IPS-18a (cell line): Measurements from ENCODE around the gene DSE.
"Not testable (repeated sequence)": the region's sequence is repeated elsewhere in the genome, so short reads cannot be mapped to it uniquely, and the experiment has no call there.

Experiments
- H3K27ac ChIP-seq: one replicate; pipeline ENCODE4 v1.5.1; 2013; ENCODE audit warnings: low read length
- H3K27me3 ChIP-seq: one replicate; pipeline ENCODE4 v1.6.1; 2013; ENCODE audit warnings: mild to moderate bottlenecking, low read length; ENCODE audit not compliant: control insufficient read depth, insufficient read depth
- H3K36me3 ChIP-seq: one replicate; pipeline ENCODE4 v1.6.1; 2013; ENCODE audit warnings: low read depth, low read length; ENCODE audit not compliant: control insufficient read depth
- H3K4me1 ChIP-seq: one replicate; pipeline ENCODE4 v1.6.1; 2013; ENCODE audit warnings: low read depth, low read length; ENCODE audit not compliant: control insufficient read depth
- H3K4me3 ChIP-seq: one replicate; pipeline ENCODE4 v1.5.1; 2013; ENCODE audit warnings: low read length
- H3K9ac ChIP-seq: one replicate; pipeline ENCODE4 v1.6.1; 2013; ENCODE audit warnings: mild to moderate bottlenecking, low read length, moderate library complexity
- H3K9me3 ChIP-seq: one replicate; pipeline ENCODE4 v1.6.1; 2013; ENCODE audit warnings: low read depth, low read length; ENCODE audit not compliant: control insufficient read depth

Gene DSE

DNA sequence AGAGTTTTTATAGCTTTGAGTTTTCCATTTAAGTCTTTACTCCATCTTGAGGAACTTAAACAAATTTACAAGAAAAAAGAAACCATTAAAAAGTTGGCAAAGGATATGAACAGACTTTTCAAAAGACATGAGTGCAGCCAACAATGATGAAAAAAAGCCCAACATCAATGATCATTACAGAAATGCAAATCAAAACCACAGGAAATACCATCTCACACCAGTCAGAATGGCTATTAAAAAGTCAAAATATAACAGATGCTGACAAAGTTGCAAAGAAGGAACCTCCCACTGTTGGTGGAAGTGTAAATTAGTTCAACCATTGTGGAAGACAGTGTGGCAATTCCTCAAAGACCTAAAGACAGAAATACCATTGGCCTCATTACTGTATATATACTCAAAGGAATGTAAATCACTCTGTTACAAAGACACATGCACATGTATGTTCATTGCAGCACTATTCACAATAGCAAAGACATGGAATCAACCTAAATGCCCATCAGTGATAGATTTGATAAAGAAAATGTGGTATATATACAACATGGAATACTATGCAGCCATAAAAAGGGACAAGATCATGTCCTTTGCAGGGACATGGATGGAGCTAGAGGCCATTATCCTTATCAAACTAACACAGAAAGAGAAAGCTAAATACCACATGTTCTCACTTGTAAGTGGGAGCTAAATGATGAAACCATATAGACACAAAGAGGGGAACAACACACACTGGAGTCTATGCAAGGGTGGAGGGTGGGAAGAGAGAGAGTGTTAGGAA is 35.9 kb upstream of the DSE start:
- not testable (repeated sequence) for H3K4me1 ChIP-seq, H3K27ac ChIP-seq, H3K36me3 ChIP-seq, H3K4me3 ChIP-seq, H3K9ac ChIP-seq, H3K27me3 ChIP-seq, H3K9me3 ChIP-seq

DNA sequence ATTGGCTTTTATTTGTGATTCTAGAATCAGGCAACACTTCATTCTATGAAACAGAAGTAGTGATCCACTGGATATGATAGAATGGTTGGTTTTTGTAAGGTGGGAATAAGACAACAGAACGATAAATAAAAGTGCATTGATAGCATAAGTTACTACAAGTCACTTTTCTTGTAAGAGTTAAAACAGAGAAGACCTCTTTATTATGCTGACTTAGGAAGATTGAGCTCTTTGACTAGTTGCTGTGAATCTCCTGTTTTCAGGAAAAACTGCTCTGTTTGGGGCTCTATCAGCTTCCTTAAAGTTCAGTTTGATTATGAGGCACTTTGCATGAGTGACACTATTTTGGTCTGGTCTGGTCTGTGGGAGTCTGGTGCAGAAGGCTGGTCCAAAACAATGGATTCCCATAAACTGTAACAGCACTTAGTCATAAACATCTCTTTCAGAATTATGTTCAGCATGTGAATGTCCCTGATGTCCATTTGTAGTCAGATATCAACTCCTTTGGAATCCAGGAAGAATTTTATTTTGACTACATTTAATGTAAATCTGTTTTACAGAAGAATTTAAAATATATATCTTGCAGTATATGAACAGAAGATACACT is 35.0 kb upstream of the DSE start:
- no peaks in the 10 kb centered on the region for H3K9me3 ChIP-seq
- no peaks in the 10 kb centered on the region for H3K4me1 ChIP-seq
- no peak overlapping the region for H3K27ac ChIP-seq
- no peak overlapping the region for H3K9ac ChIP-seq
- H3K36me3 ChIP-seq, result no peaks in the 10 kb centered on the region
- no peaks in the 10 kb centered on the region for H3K27me3 ChIP-seq
- no peak overlapping the region for H3K4me3 ChIP-seq

DNA sequence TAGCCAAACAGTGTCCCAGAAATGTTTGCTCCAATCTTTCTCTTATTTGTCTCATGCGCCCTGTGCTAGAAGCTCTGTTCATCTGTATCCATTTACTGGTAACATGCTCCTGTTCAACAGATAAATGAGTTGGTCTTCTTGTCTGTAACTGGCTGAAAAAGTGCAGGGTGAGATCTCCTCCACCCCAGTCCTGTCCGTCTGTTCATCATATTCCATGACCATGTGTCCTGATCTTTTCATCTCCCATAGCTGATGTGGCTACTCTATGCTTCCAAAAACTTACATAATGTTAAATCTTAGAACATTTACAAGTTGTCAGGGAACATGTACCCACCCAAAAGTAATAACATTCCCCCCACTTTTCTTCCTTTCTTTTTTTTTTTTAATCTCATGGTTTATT is 31.8 kb upstream of the DSE start:
- Histone ChIP-seq H3K36me3 (no peaks in the 10 kb centered on the region), H3K27me3 (no peaks in the 10 kb centered on the region), H3K4me3 (no peak overlapping the region), H3K27ac (no peak overlapping the region), H3K9ac (no peak overlapping the region), H3K4me1 (no peaks in the 10 kb centered on the region), H3K9me3 (no peaks in the 10 kb centered on the region)

DNA sequence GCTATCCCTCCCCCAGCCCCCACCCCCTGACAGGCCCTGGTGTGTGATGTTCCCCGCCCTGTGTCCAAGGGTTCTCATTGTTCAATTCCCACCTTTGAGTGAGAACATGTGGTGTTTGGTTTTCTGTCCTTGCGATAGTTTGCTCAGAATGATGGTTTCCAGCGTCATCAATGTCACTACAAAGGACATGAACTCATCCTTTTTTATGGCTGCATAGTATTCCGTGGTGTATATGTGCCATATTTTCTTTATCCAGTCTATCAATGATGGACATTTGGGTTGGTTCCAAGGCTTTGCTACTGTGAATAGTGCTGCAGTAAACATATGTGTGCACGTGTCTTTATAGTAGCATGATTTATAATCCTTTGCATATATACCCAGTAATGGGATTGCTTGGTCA is 30.1 kb upstream of the DSE start:
- not testable (repeated sequence) for H3K9ac ChIP-seq, H3K27me3 ChIP-seq

DNA sequence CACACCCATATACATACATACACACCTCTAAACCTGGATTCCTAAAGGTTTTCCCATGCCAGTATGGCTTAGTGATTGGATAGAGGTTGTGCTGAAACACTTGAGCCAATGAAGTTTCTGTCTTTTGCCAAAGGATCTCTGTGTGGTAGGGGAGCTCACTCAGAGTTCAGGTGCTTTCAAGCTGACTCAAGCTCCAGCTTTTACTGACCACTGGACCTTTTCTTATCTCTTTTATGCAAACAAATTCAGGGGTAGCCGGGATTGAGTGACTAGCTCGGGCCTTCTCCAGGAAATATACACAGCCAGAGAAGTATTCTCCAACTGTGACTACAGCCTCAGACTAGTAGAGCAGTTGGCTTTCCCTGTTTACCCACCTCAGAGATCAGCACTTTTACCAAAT is 21.5 kb upstream of the DSE start:
- Histone ChIP-seq H3K4me1 (no peaks in the 10 kb centered on the region), H3K4me3 (no peak overlapping the region), H3K36me3 (no peaks in the 10 kb centered on the region), H3K9ac (no peak overlapping the region), H3K27me3 (no peaks in the 10 kb centered on the region), H3K27ac (no peak overlapping the region), H3K9me3 (no peaks in the 10 kb centered on the region)

More for the DNA sequence above, 30.1 kb upstream of the DSE start:
- H3K9me3 ChIP-seq, H3K36me3 ChIP-seq, H3K4me1 ChIP-seq, H3K4me3 ChIP-seq, H3K27ac ChIP-seq: not testable (repeated sequence)

DNA sequence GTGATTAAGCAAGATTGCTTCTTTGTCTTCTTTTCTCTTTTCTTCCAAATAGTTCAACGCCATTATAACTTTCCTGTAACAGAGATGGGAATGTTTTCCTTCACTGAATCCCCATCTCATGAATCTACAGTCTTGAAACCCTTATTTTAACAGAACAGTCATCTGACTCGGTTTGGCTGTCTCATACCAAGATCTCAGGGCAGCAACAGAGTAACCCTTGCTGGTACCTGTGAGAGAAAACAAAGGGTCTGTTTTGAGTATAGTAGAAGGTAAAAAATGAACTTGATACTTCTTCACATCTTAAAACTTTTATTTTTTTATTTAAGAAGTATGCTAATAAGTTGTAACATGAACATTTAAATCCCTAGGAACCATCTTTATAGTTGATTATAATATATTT is 19.6 kb upstream of the DSE start:
- Histone ChIP-seq H3K4me1 (no peaks in the 10 kb centered on the region), H3K36me3 (no peaks in the 10 kb centered on the region), H3K9me3 (no peaks in the 10 kb centered on the region), H3K27ac (no peak overlapping the region), H3K27me3 (no peaks in the 10 kb centered on the region), H3K4me3 (no peak overlapping the region), H3K9ac (no peak overlapping the region)

DNA sequence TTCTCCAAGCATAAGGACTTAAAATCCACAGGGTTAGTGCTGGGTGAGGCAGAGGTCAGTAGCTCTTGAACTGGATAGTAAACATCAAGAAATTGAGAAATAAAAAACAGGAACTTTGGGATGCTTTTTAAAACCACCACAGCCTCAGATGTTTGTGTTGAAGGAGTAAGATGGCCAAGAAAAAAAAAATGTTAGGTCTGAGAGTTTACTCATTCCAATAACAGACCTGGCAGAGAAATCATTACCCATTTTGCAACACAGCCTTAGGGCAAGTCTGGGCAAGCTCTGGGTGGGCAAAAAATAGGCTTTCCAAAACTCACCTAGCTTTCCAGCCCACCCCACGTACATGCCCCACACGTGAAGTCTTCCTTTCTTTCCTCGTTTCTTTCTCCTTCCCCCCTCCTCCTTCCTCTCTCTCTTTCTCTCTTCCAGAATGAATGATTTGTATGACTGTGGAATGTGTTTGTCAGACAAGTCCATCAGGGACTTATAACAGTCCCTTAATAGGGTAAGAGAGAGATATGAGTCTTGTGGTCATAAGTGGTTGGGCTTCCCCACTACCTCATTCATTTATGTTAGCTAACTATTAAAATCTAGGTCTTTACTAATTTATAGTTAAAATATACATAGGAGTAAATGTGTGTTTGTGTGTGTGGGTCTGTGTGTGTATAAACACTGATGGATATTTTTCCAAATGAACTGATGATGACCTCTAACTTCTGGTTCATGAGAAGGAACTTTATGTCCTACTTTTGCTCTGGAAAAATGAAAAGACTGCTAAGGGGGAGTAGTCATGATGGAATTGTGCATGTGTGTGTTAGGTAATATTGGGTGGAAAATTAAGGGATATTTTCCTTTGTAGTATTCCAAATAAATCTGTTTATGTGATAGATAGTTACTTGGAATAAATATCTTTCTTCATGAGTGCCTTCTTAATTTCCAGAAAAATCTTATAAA is 18.0 kb upstream of the DSE start:
- Histone ChIP-seq H3K9me3 (no peaks in the 10 kb centered on the region), H3K36me3 (no peaks in the 10 kb centered on the region), H3K27ac (no peak overlapping the region), H3K27me3 (no peaks in the 10 kb centered on the region), H3K4me3 (no peak overlapping the region), H3K4me1 (no peaks in the 10 kb centered on the region), H3K9ac (no peak overlapping the region)

DNA sequence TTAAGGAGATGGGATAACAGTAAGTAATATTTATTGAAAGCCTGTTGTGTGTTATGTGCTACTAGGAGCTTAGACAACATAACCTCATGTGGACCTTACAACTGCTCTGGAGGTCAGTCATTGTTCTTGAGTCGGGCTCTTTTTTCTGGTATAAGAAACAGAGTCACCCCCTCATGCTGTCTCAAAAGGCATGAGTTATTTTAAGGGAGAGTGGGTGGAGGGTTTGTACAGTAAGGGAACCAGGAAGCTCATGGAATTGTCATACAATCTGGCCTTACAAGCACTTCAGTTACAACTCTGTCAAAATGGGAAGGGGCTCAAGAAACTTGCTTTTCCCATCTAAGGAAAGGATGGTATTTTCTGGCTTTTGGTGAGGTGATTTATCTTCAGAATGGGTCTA is 16.5 kb upstream of the DSE start:
- H3K36me3 ChIP-seq, result no peaks in the 10 kb centered on the region
- no peaks in the 10 kb centered on the region for H3K9me3 ChIP-seq
- no peaks in the 10 kb centered on the region for H3K27me3 ChIP-seq
- H3K4me3 ChIP-seq, result no peak overlapping the region
- H3K9ac ChIP-seq, result no peak overlapping the region
- no peaks in the 10 kb centered on the region for H3K4me1 ChIP-seq
- H3K27ac ChIP-seq, result no peak overlapping the region

DNA sequence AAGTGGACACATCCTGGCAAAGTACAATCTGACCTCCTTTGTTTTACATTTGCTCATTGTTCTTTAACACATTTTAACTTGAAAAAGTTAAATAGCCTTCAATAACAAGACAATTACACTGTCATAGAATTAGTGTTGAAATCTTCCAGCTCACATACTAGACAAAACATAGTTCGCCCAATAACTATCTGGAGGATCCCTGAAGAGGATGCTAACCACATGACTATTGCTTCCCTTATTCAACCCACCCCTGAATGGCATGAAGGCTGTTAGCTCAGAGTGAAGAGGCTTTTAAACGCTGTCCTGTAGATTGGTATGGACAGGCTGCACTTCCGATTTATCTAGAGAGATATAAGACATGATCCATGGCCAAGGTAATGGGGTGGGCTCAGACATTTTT is 15.0 kb upstream of the DSE start:
- no peaks in the 10 kb centered on the region for H3K4me1 ChIP-seq
- H3K27ac ChIP-seq, result no peak overlapping the region
- H3K9me3 ChIP-seq, result no peaks in the 10 kb centered on the region
- H3K36me3 ChIP-seq, result no peaks in the 10 kb centered on the region
- H3K4me3 ChIP-seq, result no peak overlapping the region
- H3K9ac ChIP-seq, result no peak overlapping the region
- H3K27me3 ChIP-seq, result no peaks in the 10 kb centered on the region

DNA sequence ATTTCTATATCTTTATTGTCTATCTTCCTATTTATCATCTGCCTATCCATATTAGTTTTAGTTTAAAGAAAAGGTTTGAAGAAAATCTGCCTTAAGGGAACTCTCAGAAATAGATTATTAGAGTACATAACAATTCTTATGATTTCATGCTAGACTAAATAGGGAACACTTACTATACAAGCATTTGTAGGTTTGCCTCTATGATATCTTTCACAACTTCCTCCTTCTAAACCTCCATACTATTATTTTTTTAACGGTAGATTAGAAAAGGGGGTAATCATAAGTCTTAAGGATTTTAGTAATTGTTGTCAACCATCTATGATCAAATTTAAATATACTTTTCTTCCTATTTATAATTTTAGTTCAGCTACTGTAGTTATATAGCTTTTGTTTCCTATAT is 11.6 kb upstream of the DSE start:
- Histone ChIP-seq H3K27me3 (no peaks in the 10 kb centered on the region), H3K9ac (no peak overlapping the region), H3K9me3 (no peaks in the 10 kb centered on the region), H3K4me1 (no peaks in the 10 kb centered on the region), H3K4me3 (no peak overlapping the region), H3K36me3 (no peaks in the 10 kb centered on the region), H3K27ac (no peak overlapping the region)

DNA sequence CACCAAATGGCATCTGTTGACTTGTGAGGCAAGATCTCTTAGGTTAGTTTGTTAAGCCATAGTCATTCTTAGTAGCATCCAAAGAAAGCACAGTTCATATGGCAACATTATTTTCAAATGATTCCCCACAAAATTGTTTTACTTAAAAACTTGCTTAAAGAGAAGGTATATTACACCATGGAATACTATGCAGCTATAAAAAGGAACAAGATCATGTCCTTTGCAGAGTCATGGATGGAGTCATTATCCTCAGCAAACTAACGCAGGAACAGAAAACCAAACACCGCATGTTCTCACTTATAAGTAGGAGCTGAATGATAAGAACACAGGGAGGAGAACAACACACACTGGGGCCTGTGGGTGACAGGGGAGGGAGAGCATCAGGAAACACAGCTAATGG is 10.9 kb upstream of the DSE start:
- H3K9me3 ChIP-seq, result no peaks in the 10 kb centered on the region
- no peaks in the 10 kb centered on the region for H3K4me1 ChIP-seq
- H3K36me3 ChIP-seq, result no peaks in the 10 kb centered on the region
- H3K4me3 ChIP-seq, result no peak overlapping the region
- H3K27me3 ChIP-seq, result no peaks in the 10 kb centered on the region
- H3K27ac ChIP-seq, result no peak overlapping the region
- no peak overlapping the region for H3K9ac ChIP-seq
